HL-60/S4 treated with phorbol 12-myristate 13-acetate at 8.2 ng/mL for 4 days and 3 days (cell line): ENCODE results near the gene LAMB4.

Experiments used
- in situ Hi-C: fragments of 300-500 bp; cut with MboI; formaldehyde crosslinking; loops from 2 replicates; pipeline ENCODE4 v1.15.0; 2022; ENCODE audit warnings: low sequenced_read_pairs

Gene LAMB4

DNA sequence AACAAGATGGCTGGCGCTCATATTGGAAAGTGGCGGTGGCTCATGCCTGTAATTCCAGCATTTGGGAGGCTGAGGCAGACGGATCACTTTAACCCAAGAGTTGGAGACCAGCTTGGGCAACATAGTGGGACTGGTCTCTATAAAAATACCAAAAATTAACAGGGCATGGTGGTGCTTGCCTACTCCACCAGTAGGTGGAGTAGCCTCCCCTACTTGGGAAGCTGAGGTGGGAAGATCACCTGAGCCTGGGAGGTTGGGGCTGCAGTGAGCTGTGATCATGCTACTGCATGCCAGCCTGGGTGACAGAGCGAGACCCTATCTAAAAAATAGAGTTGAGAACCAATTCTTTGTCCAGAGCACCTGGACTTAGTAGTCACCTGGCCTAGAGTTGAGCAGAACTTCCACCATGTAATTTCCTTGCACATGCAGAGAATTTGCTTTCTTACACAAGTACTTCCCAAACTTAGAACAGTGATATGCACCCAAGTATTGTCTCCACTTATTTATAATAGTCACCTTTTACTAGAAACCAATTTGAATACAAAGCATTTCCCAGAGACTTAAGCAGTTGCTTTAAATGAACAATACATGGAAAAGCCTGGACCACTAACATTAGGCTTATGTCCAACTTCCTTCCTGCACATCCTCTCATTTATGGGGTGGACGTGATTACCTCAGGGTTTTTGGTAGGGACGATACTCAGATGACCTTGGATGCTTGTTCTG, 15.9 kb downstream of the LAMB4 start:
- in situ Hi-C loops = loop anchor here (5.0 kb wide), 1 partner anchor 33 kb away; no protein-coding TSS in a partner anchor

DNA sequence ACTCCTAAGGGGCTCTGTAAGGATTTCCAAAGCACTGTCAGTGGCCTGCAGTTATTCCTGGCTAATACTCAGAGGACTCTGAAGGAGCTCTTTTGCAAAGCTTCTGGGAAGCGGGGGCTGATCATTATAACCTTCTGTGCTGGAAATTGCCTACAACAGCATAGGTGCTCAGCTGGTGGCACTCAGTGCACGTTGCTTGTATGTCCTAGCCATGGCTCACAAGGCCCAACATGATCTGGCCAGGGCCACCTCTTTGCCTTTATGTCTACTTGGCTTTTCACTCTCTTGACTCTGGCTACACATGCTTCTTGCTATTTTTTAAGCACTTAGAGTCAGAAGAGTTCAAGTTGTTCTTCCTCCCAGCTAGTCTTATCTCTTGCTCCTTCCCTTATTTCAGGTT, 17.5 kb downstream of the LAMB4 start:
- in situ Hi-C loops = loop anchor here (5.0 kb wide), 1 partner anchor 35 kb away; no protein-coding TSS in a partner anchor

DNA sequence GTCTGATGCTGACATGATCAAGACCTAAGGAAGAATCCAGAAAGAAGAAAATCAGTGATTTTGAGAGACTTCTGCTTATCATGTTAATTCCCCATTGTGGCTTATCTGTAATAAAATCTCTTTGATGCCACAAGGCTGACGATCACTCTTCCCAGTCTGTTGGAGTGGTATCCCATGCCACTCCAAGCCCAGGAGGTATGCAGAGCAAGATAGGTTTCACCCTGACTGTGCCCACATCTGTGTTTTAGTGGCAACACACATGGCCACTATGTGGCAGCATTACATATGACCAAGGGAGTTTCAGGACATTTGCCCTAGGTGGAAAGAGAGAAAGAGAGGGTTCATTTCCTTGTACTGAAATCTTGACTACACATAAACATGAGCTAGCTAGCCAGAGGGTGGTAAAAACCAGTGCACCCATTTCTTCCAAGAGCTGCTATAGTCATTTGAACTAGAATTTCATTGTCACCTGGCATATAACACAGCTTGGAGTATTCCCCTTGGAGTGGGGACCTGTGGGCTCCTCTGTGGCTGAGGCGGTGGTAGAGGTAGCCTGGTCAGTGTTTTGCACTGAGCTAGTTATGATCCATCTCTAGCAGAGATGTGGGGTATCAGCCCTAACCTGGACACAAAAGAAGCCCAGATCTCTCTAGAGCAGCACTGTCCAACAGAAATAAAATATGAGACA, 20.8 kb downstream of the LAMB4 start:
- in situ Hi-C loops = no loop called here

DNA sequence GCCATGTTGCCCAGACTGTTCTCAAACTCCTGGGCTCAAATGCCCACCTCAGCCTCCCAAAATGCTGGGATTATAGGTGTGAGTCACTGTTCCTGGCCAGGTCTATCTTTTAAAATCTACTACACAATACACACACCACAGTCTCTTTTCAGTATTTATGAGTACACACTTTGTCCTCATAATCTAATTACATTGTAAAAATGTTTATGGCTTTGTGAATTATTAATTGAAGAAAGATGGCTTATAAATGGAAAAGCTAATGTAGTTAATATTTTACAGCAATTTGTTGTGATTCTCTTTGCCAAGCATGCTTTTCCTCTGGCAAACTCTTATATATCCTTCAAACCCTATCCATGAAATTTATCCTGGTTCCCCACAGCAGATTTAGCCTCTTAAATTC, 22.0 kb downstream of the LAMB4 start:
- in situ Hi-C loops = no loop called here

DNA sequence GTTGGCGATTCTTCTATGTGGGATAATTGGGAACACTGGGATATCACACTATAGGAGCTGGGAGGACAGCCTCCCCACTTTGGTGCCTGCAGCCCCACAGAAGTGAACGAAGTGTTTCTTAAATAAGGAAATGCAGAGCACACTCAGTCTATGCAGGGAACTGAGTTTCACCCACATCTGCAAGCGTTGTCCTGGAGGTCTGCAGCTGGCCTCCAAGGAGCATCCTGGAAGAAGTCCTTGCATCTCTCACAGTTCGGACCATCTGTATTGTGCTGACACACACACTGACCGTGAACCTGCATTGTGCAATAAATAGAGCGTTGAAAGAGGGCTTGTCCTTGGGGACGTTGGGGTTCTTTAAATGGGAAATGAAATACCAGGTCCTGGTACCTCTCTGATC, 25.8 kb downstream of the LAMB4 start:
- in situ Hi-C loops = no loop called here

DNA sequence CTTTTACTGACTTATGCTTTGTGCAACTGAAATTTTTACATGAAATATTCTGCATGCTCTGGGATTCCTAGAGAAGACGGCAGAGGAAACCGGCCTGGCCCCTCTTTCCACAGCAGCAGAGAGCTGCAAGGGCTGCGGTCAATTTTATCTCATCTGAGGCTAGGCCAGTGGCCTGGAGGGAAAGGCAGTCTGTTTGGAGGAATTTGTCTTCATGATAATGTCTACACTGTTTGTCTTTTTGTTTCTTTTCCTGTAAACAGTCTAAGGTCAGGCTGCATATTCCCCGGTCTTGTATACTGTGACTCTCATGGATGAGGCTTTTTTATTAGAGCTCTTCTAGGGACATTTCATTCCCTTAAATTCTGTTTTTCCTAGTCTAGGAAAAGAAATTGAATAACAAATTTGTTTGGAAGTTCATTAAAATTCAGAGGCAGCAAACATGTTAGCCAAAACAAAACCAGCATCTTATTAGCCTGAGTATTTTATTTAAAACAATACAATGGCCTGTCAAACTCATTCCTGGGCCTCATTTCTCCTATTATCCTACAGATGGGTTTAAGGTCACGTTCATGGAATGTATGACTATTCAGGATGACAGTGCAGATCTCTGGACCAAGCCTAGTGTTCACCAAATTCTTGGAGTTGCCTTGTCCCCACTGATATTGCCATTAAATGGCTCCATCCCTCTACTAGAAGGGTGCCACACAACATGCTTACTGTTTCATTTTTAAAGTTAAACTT, 26.4 kb downstream of the LAMB4 start:
- in situ Hi-C loops = no loop called here

DNA sequence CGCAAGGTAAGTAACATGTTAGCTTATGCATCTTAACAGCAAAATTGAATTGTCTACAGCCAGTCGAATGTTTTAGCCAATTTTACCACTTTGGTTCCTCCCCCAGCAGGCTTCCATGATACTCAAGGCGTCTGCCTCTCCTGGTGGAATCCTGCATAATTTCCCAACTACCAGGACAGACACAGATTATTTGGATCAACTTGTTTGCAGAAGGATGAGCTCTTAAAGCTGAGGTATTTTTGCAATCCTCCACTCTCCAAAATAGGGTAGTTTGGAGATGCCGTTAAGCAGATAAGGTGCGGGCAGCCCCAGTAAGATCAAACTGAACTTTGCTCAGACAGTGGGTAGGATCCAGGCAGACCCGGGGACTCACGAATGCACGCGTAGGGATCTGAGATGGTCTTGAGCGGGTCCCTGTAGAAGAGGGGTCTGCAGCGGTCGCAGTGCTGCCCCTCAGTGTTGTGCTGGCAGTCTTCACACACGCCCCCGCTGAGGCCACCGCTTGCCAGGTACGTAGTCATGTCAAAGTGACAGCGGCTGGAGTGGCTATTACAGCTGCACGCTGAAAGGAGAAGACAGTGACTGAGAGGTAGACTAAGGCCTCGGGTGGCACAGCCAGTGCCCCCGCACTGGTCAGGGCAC, 27.4 kb downstream of the LAMB4 start:
- in situ Hi-C loops = no loop called here

DNA sequence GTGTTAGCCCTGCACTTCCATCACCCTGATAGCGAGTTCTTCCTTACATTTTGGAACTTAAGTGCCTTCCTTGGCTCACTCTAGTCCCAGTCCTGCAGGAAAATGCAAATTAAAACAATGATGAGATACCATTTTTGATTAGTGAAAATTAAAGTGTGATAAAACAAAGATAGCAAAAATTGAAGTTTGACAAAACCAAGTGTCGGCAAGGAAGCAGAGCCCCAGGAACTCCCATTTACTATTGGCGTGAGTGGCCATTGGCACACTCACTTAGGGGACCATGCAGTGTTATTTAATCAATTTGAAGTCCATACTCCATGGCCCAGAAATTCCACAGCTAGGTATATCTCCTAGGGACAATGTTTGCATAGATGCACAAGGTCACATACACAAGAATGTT, 28.4 kb downstream of the LAMB4 start:
- in situ Hi-C loops = no loop called here

DNA sequence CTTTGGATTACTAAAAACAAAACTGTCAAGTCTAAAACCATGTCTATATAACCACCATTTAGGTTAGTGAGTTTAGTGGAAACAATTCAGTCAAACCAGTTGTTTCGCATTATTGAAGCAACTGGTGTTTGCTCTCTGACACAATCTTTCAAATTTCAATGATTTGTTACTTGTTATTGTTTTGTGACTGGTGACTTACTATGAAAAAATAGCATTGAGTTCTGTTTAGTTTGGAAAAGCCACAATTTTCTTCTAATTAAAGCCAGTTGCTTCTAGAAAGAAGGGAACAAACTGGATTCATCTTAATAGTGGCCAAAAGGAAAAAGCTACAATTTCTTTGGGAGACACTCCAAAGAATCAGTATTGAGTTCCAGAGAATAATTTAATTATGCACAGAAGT, 30.4 kb downstream of the LAMB4 start:
- in situ Hi-C loops = no loop called here

DNA sequence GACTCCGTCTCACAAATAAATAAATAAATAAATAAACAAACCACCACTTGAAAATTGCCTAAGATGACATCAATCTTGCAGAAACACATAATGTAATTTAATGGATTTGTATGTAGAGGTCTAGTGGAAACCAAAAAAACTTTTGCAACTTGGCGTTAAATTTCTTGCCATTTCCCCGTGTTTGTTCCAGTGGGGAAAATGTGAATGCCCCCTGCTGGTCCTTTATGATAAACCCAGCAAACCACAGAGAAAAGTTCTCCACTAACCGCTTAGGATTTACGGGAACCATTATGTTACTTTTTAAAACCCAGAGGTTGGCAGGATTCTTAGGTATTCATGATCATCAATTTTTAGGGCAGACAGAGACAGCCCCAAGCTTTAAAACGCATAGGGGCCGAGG, 32.5 kb downstream of the LAMB4 start:
- in situ Hi-C loops = no loop called here

DNA sequence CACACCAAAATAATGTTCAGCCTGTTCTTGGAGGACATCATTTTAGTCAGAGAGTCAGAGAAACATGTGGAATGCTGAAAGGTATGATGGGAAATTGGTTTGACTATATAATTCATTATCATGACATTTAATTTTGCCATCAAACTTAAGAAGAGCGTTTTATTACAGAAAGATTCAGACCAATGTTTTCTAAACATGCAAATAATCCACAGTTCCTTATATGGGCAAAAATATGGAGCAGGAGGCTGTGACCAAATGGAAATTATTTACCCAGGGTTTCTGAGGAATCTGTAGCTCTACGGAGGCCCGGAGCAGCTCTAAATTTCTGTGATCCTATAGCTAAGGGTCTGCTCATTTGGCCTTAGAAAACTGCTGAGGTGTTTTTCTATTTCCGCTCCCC, 33.2 kb downstream of the LAMB4 start:
- in situ Hi-C loops = no loop called here

DNA sequence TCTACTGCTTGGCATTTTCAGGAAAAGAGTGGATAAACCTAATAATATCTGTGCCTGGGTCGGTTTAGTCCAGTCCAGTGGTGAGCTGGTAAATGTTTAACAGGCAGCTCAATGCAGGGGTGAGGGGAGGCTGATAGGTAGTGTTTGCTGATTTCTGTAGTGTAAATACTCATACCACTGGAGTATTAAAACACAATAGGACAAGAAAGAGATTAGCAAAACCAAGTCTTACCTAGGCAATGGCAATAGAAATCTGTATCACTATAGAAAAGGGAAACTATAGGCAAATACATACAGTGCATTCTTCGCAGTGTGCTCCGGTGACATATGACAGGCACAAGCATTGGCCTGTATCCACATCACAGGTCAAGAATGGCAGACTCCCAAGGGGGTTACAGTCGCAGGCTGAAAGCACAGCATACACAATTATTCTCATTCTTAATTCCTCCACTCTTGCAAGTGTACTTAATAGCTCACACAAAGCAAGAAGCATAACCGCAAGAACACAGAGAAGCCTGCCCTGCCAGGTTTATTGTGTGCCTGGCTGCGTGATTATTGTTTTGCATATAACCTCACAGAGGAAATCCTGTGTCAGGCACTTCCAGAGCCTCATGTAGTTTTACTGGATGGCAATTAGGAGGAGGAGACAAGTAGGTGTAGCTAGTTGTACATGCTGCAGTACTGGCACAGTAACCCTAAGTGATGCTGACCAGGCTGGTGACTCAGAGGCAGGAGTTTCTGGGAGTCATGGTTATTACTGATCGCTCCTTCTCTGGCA, 35.0 kb downstream of the LAMB4 start:
- in situ Hi-C loops = no loop called here

DNA sequence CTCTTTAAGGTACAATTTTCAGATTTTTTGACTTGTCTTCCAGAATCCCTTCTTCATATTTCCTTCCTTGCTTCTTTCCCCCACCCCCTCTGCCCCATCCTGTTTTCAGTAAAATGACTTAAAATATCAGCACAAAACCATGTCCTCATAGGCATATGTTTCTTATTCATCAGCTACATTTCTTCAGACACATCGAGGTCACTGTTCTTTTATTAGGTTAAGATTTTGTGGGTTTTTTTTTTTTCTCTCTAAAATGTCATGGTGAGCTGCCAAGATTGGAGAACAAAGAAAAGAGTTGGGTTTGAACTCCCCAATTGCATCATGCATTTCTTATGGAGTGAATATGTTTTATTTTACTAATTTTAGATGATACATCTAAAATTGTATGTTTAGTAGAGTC, 35.8 kb downstream of the LAMB4 start:
- in situ Hi-C loops = no loop called here

DNA sequence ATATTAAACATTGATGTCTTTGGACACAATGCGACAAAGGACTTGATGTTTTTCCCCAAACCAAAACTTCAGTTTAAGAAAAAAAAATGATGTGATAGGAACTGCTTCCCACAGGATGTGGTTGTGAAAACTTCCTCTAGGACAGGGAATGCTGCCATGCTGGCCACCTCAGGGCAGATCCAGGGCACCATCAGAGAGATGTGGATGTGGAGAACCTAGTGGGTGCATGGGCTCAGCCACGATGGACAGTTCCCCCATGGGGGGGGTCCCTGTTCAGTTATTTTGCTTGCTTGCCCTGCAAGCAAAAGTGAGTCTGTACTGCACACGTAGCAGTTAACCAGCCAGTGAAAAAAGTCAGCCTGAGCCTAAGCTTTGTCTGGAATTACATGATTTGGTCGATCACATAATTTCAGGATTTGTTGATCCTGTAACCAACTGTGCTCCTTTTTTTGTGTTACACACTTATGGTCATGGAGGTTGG, 36.3 kb downstream of the LAMB4 start:
- in situ Hi-C loops = no loop called here

DNA sequence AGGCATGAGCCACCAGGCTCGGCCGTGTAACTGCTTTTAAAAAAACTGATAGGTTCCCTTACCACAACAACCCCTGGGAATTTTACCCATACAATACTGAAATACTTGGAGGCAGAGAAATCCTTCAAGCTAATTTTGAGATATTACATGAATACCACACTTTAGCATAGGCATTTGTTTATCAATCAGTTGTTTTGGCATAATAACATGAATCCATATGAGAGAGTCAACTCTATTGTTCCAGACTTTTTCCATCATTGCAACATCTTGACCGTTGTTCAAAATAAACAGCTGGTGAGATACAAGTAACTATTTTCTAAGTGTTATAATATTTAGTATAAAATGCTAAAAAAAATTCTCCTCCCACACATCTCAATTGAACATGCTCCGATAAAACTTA, 36.8 kb downstream of the LAMB4 start:
- in situ Hi-C loops = no loop called here

DNA sequence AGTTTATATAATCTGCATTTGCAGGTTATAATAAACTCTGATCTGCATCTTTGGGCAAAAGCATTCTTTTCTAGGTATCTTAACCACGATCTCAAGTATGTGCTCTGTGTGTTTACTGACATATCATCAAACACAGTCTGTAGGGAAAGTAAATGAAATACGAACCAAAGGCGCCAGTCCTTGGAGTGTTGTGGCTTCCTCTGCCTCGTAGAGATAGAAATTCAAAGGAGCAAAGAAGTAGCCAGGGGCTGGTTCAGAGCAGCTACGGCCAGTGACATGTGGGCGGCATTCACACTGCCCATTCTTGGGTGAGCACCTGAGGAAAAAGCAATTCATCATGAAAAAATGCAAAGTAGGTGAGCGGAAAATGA, 38.7 kb downstream of the LAMB4 start:
- in situ Hi-C loops = no loop called here

DNA sequence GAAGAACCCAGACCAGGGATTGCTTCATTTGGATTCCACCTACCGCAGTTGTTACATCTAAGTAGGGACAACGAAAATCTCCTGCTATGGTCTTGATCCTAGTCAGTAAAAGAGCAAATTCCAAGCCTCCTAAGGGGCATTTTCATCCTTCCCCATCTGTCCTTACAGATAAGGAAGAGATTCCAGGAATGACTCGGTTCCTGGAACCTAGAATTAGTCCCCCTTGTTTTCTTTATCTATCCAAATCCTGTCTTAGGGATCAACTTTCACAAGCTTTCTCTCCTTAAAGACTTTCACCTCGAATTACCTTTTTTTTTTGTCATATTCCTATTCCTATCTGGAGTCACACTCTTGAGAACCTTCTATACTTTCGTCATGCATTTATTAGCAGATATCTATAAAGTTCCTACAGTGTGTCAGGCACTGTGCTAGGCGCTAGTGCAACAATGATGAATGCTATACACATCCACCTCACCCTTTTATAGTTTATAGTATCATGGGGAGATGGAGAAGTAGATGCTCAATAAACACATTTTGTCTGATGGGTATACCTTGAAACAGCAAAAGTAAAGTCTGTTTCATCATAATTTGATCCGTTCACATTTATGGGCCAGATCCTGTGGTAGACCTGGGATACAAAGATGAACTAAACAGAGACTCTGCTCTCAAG, 39.2 kb downstream of the LAMB4 start:
- in situ Hi-C loops = no loop called here

DNA sequence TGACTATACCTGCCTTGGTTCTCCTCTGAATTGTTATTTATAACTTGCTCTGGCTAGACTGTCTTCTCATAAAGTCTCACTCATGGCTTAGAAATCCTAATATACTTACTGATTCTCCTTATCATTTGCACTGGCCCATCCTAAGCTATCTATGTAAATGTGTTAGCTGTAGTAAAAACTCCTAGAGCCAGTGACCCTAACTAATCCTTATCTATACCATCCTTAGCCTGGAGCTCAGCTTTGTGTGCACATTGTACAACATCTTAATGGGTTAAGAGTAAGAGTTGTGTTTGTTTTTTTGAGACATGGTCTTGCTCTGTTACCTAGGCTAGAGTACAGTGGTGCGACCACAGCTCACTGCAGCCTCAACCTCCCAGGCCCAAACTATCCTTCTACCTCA, 40.8 kb downstream of the LAMB4 start:
- in situ Hi-C loops = no loop called here

DNA sequence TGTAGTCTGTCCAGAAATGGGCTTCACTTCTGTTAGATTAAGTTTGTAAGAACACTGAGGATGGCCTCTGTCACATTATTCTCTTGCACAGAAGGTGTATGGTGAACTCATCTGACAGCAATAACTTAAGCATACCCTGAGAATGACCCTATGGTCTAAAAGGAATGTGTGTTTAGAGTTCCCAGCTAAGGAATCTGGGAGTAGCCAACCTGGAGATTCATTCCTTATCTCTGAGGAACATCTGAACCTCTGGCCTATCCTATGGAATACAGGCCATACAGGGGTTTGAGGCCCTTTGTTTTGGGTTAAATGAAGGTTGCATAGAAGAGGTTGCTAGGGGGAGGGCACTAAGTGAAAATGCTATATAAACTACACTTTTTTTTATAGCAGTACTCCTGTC, 41.4 kb downstream of the LAMB4 start:
- in situ Hi-C loops = no loop called here

DNA sequence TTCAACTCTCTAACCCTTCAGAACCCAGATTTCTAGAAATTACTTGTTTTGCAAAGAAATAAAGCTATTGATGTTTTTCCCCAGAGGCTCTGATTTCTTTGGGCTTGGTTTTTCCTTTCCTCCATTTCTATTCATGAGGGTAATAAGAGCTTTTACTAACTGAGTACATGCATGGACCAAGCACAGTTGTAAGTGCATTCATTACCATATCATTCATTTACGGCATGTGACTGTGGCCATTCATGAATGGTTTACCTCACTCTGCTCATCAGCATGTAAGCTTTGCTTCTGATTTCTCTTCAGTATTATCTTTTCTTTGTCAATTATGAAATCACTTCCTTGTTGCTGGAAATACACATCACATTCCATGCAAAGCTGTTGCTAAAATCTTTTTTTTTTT, 42.4 kb downstream of the LAMB4 start:
- in situ Hi-C loops = no loop called here
